Activated naive CD4-positive, alpha-beta T cell treated with anti-CD3 and anti-CD28 coated beads, Interleukin-2, amount 10 ng/mL, durations not matched to agents 7 days and 5 days (primary cell): Measurements from ENCODE around the gene CYP3A5.

ENCODE experiments used
- CTCF ChIA-PET: fragments of 350-600 bp; sonication (Branson Sonifier 250); formaldehyde crosslinking; loops from one replicate; lab custom pipeline; 2021; ENCODE audit warnings: antibody characterized with exemption; lab: Charles Lee
- DNase-seq: peaks from one replicate; pipeline ENCODE4 v3.0.0-alpha.2; 2020
- H3K27ac Mint-ChIP-seq: one replicate; pipeline ENCODE4 v1.8.0; 2021; ENCODE audit warnings: mild to moderate bottlenecking, moderate library complexity, mixed read lengths
- H3K27me3 Mint-ChIP-seq: one replicate; pipeline ENCODE4 v1.8.0; 2021; ENCODE audit warnings: mild to moderate bottlenecking, mixed read lengths
- H3K36me3 Mint-ChIP-seq: one replicate; pipeline ENCODE4 v1.8.0; 2021; ENCODE audit warnings: mixed read lengths
- H3K4me1 Mint-ChIP-seq: one replicate; pipeline ENCODE4 v1.8.0; 2021; ENCODE audit warnings: mixed read lengths
- H3K4me3 Mint-ChIP-seq: one replicate; pipeline ENCODE4 v1.8.0; 2021; ENCODE audit warnings: mild to moderate bottlenecking, moderate library complexity, mixed read lengths
- H3K9me3 Mint-ChIP-seq: one replicate; pipeline ENCODE4 v1.8.0; 2021; ENCODE audit warnings: mixed read lengths

The CYP3A5 gene

GRCh38 chr7:99623091-99623693 lies 56.6 kb downstream of the CYP3A5 start:
- H3K4me3 Mint-ChIP-seq = peak overlapping the region; percentile 78
- no peaks in the 10 kb centered on the region for H3K27me3 Mint-ChIP-seq
- peaks cover 70% of the 10 kb centered on the region for H3K4me1 Mint-ChIP-seq
- no peaks in the 10 kb centered on the region for H3K9me3 Mint-ChIP-seq
- H3K27ac Mint-ChIP-seq = peak overlapping the region; percentile 95
- DNase-seq = no peak
- peaks cover 86% of the 10 kb centered on the region for H3K36me3 Mint-ChIP-seq
- CTCF ChIA-PET = no interaction called here

DNA sequence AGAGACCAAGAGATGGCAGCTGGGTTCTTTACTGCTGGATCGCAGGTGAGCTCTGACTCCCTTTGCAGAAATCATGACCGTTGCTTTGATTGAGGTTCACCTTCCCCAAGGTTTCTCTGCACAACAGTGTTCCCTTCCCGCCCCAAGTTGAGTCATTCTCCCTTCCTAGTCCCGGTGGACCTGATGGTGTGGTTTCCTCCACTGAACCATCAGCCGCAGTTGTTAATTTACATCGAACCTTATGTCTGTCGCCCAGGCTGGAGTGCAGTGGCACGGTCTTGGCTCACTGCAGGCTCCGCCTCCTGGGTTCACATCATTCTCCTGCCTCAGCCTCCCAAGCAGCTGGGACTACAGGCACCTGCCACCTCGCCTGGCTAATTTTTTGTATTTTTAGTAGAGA lies 57.2 kb downstream of the CYP3A5 start:
- no peaks in the 10 kb centered on the region for H3K9me3 Mint-ChIP-seq
- no peaks in the 10 kb centered on the region for H3K27me3 Mint-ChIP-seq
- H3K4me1 Mint-ChIP-seq = peaks cover 76% of the 10 kb centered on the region
- no peak overlapping the region for H3K4me3 Mint-ChIP-seq
- CTCF ChIA-PET = no interaction called here
- H3K27ac Mint-ChIP-seq = peak overlapping the region; percentile 95
- no peak for DNase-seq
- H3K36me3 Mint-ChIP-seq = peaks cover 89% of the 10 kb centered on the region

DNA sequence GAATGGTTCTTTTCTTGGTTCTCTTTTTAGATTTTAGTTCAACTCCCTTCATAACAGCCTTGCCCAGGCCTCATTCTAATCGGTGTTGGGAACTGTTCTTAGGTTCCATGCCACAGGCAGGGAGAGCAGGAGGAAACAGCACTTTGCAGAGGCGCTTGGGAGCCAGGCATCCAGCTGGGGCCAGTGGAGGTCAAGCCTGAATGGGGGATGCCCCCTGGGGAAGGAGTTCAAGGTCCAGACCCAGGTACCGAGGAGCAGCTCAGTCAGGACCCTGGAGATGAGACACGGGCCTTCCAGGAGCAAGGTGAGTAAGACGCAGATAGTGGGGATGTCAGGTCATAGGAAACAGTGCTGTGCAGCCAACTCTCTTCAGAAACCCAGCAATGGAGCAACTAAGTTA lies 58.5 kb downstream of the CYP3A5 start:
- no peaks in the 10 kb centered on the region for H3K9me3 Mint-ChIP-seq
- H3K4me1 Mint-ChIP-seq = peaks cover 87% of the 10 kb centered on the region
- CTCF ChIA-PET = interaction anchor here (1.5 kb wide), 1 partner anchor 9 kb away, joined by 4 read pairs; no protein-coding TSS in a partner anchor
- H3K4me3 Mint-ChIP-seq = no peak overlapping the region
- H3K27ac Mint-ChIP-seq = peak overlapping the region; percentile 47
- H3K36me3 Mint-ChIP-seq = peaks cover 90% of the 10 kb centered on the region
- DNase-seq = no peak
- peaks cover 6% of the 10 kb centered on the region for H3K27me3 Mint-ChIP-seq

- Mint-ChIP-seq H3K36me3 (peaks cover 74% of the 10 kb centered on the region), H3K27me3 (peaks cover 8% of the 10 kb centered on the region), H3K9me3 (no peaks in the 10 kb centered on the region), H3K4me3 (no peak overlapping the region), H3K4me1 (peaks cover 86% of the 10 kb centered on the region), H3K27ac (no peak overlapping the region)
- no peak for DNase-seq
- CTCF ChIA-PET = no interaction called here
Observed at GRCh38 chr7:99619571-99620130, 60.1 kb downstream of the CYP3A5 start.

- H3K27me3 Mint-ChIP-seq = peaks cover 8% of the 10 kb centered on the region
- DNase-seq = no peak
- peaks cover 64% of the 10 kb centered on the region for H3K36me3 Mint-ChIP-seq
- peak overlapping the region; percentile 97 for H3K4me3 Mint-ChIP-seq
- CTCF ChIA-PET = no interaction called here
- H3K27ac Mint-ChIP-seq = peak overlapping the region; percentile 50
- peaks cover 77% of the 10 kb centered on the region for H3K4me1 Mint-ChIP-seq
- no peaks in the 10 kb centered on the region for H3K9me3 Mint-ChIP-seq
Observed at GRCh38 chr7:99618726-99619125, 61.1 kb downstream of the CYP3A5 start.

DNA sequence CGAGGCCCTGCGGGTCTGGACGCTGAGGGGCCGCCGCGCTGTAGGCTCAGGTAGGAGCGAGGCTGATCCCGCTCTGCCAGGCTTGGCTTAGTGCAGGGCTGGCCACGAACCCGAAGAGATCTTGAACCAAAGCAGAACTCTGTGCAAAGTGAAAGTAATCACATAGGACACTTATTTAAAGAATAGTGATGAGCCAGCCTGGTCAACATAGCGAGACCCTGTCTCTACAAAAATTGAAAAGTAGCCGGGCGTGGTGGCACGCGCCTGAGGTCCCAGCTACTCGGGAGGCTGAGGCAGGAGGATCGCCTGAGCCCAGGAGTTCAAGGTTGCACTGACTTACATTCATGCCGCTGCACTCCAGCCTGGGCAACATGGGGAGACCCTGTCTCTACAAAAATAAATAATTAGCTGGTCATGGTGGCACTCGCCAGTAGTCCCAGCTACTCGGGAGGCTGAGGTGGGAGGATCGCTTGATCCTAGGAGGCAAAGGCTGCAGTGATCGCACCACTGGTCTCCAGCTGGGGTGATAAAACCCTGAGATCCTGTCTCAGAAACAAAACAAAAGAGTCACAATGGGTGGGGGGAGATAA lies 62.5 kb downstream of the CYP3A5 start:
- H3K36me3 Mint-ChIP-seq = peaks cover 50% of the 10 kb centered on the region

DNA sequence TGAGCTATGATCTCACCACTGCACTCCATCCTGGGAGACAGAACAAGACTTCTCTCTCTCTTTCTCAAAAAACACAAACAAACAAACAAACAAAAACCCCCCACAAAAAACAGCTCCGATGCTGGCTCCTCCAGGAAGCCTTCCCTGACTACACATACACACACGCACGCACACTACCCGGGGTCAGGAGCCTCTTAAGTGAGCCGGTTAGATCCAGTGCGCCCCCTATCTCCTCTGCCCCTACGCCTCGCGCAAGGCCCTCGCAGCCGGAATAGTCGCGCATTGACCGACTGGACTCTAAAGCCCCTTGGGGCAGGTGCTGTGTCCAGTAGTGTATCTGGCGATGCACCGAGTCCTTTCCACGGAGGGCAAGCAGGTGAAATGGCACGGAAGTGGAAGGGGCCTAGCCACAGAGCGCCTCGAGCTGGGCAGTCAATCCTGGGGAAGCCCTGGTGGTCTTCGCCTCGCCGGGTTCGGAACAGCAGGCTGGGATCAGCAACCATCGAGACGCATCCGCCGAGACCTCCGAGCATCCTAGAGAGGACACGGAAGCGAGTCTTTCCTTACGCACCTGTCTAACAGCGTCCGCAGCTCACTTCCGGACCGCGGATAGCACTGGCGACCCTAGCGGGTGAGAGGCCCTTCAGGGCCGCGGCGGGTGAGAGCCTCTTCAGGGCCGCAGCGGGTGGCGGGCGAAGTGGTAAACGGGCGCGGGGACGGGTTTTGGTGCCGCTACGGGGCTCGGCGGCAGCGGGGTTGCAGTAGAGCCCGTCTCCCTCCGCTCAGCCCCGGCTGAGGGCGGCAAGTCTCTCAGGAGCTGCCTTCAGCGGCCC lies 63.2 kb downstream of the CYP3A5 start, which contains the start of gene ZSCAN25:
Gene ZSCAN25 (plus strand): TSS at position 588 of the 833 bp plus-strand sequence. CDS start 2,661 bp downstream, outside the sequence.
- CTCF ChIA-PET = interaction anchor here (0.6 to 1.7 kb wide), 3 partner anchors 11 to 136 kb away, joined by 3 to 5 read pairs (median 3); no protein-coding TSS in a partner anchor
- Mint-ChIP-seq H3K9me3 (no peaks in the 10 kb centered on the region), H3K27me3 (peaks cover 8% of the 10 kb centered on the region), H3K36me3 (peaks cover 45% of the 10 kb centered on the region), H3K4me3 (peak within 1 kb of the TSS; percentile 97), H3K4me1 (peaks cover 60% of the 10 kb centered on the region), H3K27ac (peak within 1 kb of the TSS; percentile 95)
- peak; percentile 91 for DNase-seq

More for the DNA sequence above, 62.5 kb downstream of the CYP3A5 start:
- Mint-ChIP-seq H3K9me3 (no peaks in the 10 kb centered on the region), H3K27me3 (peaks cover 8% of the 10 kb centered on the region), H3K27ac (peak overlapping the region; percentile 95), H3K4me3 (peak overlapping the region; percentile 97), H3K4me1 (peaks cover 63% of the 10 kb centered on the region)
- CTCF ChIA-PET = interaction anchor here (0.6 to 1.0 kb wide), 2 partner anchors 14 to 135 kb away, joined by 3 read pairs; no protein-coding TSS in a partner anchor
- DNase-seq = no peak

- CTCF ChIA-PET = interaction anchor here (1.0 to 1.7 kb wide), 2 partner anchors 12 to 135 kb away, joined by 3 to 5 read pairs; no protein-coding TSS in a partner anchor
- Mint-ChIP-seq H3K36me3 (peaks cover 39% of the 10 kb centered on the region), H3K4me1 (peaks cover 55% of the 10 kb centered on the region), H3K27me3 (peaks cover 8% of the 10 kb centered on the region), H3K9me3 (no peaks in the 10 kb centered on the region), H3K4me3 (peak overlapping the region; percentile 97), H3K27ac (peak overlapping the region; percentile 95)
- DNase-seq = no peak
Observed at GRCh38 chr7:99615989-99616358, 63.8 kb downstream of the CYP3A5 start.

DNA sequence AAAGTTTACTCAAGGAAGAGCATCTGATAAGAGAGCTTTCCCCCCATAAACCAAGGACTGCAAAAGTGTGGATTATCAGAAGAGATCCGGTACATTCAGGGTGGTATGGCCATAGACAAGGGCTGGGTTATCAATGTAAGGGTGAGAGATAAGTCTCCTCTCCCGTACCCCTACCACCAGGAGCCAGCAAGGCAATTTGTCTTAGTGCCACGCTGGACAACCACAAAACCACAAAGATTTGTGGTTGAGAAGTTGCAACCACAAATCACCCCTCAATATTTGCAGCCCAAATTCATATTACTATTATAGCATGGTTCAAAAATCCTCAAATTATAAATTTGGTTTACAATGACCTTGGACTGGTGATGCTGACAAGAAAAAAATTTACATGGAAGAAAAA lies 65.3 kb downstream of the CYP3A5 start:
- Mint-ChIP-seq H3K27me3 (peaks cover 13% of the 10 kb centered on the region), H3K4me1 (peaks cover 47% of the 10 kb centered on the region), H3K27ac (no peak overlapping the region), H3K4me3 (no peak overlapping the region), H3K9me3 (no peaks in the 10 kb centered on the region), H3K36me3 (peaks cover 26% of the 10 kb centered on the region)
- CTCF ChIA-PET = no interaction called here
- DNase-seq = no peak

GRCh38 chr7:99607548-99607947 lies 72.2 kb downstream of the CYP3A5 start:
- Mint-ChIP-seq H3K27ac (no peak overlapping the region), H3K9me3 (no peaks in the 10 kb centered on the region), H3K36me3 (no peaks in the 10 kb centered on the region), H3K4me3 (no peak overlapping the region), H3K4me1 (peaks cover 5% of the 10 kb centered on the region), H3K27me3 (peaks cover 16% of the 10 kb centered on the region)
- DNase-seq = no peak
- CTCF ChIA-PET = interaction anchor here (0.9 kb wide), 1 partner anchor 35 kb away, joined by 3 read pairs; no protein-coding TSS in a partner anchor

GRCh38 chr7:99606531-99606930 lies 73.3 kb downstream of the CYP3A5 start:
- Mint-ChIP-seq H3K27me3 (peaks cover 16% of the 10 kb centered on the region), H3K9me3 (no peaks in the 10 kb centered on the region), H3K36me3 (no peaks in the 10 kb centered on the region), H3K4me3 (no peak overlapping the region), H3K27ac (no peak overlapping the region), H3K4me1 (peaks cover 8% of the 10 kb centered on the region)
- CTCF ChIA-PET = no interaction called here
- DNase-seq = no peak

DNA sequence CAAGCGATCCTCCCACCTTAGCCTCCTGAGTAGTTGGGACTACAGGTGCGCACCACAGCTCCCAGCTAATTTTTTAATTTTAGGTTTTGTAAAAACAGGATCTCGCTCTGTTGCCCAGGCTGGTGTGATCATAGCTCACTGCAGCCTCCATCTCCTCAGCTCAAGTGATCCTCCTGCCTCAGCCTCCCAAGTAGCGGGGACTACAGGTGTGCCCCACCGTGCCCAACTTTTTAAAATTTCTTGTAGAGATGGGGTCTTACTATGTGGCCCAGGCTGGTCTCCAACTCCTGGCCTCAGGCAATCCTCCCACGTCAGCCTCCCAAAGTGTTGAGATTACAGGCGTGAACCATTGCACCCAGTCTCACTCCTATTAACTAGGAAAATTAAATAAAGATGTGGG lies 74.3 kb downstream of the CYP3A5 start:
- no peak overlapping the region for H3K4me3 Mint-ChIP-seq
- H3K9me3 Mint-ChIP-seq = no peaks in the 10 kb centered on the region
- H3K27me3 Mint-ChIP-seq = peaks cover 16% of the 10 kb centered on the region
- no peaks in the 10 kb centered on the region for H3K36me3 Mint-ChIP-seq
- no peak for DNase-seq
- CTCF ChIA-PET = interaction anchor here (0.7 kb wide), 1 partner anchor 1792 kb away, joined by 3 read pairs; no protein-coding TSS in a partner anchor
- peaks cover 8% of the 10 kb centered on the region for H3K4me1 Mint-ChIP-seq
- H3K27ac Mint-ChIP-seq = no peak overlapping the region

DNA sequence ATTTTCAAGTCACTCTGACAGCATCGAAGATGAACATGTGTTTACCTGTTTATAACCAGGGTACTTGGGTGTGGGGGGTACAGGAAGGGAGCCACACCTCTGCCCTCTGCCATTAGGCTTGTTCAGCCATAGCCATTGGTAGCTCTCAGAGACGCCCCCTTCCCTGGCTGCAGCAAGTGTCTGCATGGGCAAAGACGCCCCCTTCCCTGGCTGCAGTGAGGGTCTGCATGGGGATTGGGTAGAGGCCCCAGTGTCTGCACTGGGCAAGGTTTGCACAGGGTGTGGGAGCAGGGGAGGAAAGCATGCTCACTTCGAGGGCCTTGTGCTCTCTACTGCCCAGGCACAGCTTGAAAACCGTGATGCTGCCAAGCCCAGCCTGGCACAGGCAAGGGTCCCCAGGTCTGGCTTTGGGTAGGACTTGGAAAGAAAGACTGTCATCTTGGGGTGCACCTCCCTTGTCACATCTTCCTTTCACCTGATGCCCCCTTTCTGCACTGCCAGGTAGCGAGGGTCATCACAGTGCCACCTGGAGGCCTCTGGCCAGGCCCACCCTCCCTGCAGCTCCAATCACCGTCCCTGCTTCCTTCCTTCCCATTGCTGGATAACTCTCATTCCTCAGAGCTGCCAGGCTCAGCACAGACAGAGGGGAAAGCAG lies 78.0 kb downstream of the CYP3A5 start:
- no peak for DNase-seq
- Mint-ChIP-seq H3K9me3 (no peaks in the 10 kb centered on the region), H3K4me3 (no peak overlapping the region), H3K27me3 (peaks cover 3% of the 10 kb centered on the region), H3K4me1 (peaks cover 8% of the 10 kb centered on the region), H3K36me3 (no peaks in the 10 kb centered on the region), H3K27ac (no peak overlapping the region)
- CTCF ChIA-PET = no interaction called here
